Lung microvascular endothelial cell (primary cell): Measurements from ENCODE around the gene CLASP1. TPM values are rescaled to one million over a fixed set of nuclear protein-coding genes. Genes with fewer than 3 reads are reported as not detected.
A peak's percentile ranks its signal among the peaks of the same experiment; 100 is the strongest.
"Not testable (repeated sequence)": the region's sequence is repeated elsewhere in the genome, so short reads cannot be mapped to it uniquely, and the experiment has no call there.

ENCODE experiments used
- DNase-seq, 2 donors: peaks; one replicate each; pipeline versions ENCODE4 v3.0.0 to v3.0.0-alpha.2; 2010; ENCODE audit warnings: low read depth in 2 of 2
- total RNA-seq: library from RNA; depleted of rRNA; stranded (reverse); fragments of >200 nt; gene quantifications from 2 replicates; pipeline ENCODE4 v1.2.1, GENCODE V29; 2014

The CLASP1 gene
- total RNA-seq, 1 donor from 2014 or later = 31.9 TPM

DNA sequence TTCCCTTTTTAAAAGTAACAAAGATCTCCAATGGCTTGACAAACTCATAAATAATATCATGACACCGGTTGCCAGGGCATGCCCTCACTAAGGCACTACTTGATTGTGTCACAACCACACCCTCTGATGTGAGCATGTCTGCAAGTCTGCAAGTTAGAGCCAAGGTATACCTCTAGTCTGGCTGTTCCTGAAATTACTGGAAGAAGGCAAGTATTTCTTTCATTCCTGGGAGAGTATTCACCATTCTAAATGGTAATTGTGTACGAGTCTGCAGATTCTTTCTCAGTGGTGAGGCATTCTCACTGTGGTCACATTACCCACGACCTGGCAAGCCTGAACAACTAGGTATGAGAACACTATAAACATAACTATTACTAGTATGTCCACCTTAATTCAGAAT is 144.3 kb downstream of the CLASP1 start:
- DNase-seq = no peak

DNA sequence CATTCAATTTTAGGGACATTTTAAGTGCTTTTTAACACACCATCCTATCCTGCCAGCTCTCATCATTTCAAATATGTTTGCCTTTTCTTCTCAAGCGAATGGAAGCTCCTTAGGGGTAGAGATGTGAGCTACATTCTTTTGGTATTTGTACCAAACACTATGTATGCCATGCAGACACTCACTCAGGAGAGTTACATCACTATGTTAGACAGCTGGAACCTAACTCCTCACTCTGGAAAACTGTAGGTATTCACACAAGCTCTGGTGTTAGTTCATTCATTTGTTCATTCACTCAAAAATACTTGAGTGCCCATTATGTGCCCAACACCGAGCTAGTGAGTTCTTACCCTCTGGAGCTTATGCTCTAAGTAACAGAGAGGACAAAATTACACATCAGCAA is 144.9 kb downstream of the CLASP1 start:
- DNase-seq = no peak

DNA sequence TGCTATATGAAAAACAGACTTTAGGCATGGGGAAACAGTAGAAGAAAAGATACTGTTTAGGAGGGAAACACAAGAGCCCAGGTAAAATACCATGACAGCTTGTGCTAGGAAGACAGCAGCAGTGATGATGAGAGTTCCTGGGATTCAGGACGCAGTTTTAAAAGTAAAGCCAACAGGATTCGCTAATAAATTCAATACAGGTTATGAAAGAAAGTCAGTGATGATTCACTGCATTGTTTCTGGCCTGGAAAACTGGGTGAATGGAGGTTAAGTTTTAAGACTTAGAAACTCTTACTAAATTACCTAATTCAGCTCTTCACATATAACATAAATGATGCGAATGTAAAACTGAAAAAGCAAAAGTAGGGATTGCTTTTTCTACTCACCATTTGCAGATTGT is 146.5 kb downstream of the CLASP1 start:
- peak in 1 of 2 donors; percentile 21 for DNase-seq

DNA sequence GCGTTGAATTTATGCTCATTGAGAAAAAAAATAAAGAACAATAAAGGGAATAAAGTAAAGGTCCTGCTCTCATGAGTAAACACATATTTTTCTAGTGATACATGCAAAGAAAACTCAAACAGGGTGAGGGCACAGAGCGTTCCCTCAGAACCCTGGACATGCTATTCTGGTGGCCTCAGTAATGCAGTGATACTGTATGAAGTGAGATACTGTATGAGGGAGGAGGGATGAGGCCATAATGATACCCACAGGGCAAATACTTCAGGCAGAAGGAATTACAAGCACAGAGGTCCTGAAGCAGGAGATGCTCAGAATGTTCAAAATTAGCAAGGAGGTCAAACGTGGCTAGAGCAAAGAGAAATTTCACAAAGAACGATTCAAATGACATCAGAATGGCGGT is 147.0 kb downstream of the CLASP1 start:
- DNase-seq = peak in 1 of 2 donors; percentile 7

DNA sequence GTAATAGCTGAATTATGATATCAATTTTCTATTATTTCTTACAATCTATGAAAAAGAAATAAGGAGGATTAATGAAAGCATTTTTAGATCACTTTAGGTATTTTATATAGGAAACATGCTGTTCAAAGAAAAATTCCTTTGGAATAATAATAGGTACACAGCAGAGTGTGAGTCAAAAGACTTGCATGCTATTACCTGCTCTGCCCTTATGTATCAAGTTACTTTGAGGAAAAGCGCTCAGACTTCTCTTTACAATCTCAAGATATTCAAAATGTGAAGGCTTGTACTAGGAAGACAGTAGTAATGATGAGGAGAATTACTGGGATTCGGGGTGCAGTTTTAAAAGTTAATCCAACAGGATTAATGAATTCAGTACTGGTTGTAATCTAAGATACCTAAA is 147.7 kb downstream of the CLASP1 start:
- DNase-seq = no peak

DNA sequence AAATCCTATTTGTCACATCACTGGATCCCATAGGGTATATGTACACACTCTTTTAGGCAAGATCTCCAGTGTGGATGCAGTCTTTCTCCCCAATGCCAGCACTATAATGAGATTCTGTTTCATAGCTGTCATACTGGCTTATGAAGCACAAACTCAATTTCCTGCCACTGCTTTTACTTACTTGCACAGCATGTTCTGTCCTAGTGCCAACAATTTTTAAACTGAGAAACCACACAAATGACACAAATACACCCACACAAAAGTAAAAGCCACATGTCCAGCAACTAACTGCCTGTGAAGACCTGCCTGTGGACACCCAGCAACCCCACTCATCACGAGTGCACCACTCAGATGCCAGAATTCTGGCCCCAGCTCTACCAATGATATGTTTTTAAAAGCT is 148.2 kb downstream of the CLASP1 start:
- DNase-seq = peak in 1 of 2 donors; percentile 29

DNA sequence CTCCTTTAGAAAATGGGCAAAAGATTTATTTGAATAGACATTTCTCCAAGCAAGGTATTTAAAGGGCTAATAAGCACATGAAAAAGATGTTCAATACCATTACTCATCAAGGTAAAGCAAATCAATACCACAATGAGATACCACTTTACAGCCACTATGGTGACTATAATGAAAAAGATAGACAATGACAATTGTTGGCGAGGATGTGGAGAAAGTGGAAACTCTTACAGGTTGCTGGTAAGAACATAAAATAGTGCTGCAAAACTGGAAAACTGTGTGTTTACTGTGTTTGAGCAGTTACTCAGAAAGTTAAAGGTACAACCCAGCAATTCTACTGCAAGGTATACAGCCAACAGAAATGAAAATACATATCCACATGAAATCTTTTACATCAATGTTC is 150.5 kb downstream of the CLASP1 start:
- no peak for DNase-seq

DNA sequence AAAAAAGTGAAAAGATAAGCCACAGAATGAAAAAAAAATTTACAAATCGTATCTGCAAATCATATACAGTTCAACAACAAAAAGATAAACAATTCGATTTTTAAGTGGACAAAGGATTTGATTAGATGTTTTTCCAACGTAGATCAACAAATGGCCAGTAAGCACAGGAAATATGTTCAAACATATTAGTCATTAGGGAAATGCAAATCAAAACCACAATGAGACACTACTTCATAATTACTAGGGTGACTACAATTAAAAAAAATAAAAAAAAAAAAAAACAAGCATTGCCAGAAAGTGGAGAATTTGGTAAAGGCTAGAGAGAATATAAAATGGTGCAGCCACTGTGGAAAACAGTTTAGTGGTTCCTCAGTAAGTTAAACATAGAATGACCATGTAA is 156.9 kb downstream of the CLASP1 start:
- DNase-seq = no peak

DNA sequence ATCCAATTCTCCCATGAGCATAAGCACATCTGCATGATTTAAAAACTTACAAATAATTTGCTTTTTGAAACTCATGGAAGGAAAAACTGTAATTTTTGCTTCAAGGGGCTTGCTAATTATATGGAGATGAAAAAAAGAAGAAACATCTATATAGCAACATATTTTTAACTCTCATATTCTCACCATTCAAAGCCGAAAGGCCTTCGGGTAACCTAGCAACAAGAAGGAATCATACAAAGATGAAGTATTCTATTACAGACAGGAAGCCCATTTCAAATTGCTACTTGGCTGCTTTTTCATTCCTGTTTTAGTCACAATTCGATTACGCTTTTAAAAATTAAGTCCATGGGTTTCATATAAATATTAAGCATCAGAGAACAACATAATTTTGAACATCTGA is 157.7 kb downstream of the CLASP1 start:
- DNase-seq = no peak

DNA sequence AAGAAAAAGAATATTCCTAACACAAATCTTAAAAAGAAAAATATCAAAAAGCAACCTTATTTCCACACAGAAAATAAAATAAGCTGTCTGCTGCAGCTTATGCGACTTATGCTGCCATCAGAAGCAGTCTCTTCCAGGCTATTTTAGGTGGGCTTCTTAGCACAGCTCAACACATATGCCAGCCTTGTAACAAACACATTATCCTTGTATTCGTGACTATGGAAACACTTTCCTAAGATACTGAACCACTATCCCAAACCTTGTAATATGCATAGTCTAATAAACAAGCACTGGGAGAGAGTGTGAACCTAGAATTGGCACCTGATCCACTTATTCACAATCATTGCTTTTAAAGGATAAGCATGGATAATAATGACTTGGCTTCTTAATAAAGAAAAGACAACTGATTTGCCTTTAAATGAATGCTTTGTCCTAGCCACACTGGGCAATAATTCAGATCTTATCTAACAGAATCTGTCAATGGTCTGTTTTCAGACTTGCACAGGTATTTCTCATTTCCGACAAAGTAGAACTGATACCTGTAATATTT is 158.6 kb downstream of the CLASP1 start:
- no peak for DNase-seq

DNA sequence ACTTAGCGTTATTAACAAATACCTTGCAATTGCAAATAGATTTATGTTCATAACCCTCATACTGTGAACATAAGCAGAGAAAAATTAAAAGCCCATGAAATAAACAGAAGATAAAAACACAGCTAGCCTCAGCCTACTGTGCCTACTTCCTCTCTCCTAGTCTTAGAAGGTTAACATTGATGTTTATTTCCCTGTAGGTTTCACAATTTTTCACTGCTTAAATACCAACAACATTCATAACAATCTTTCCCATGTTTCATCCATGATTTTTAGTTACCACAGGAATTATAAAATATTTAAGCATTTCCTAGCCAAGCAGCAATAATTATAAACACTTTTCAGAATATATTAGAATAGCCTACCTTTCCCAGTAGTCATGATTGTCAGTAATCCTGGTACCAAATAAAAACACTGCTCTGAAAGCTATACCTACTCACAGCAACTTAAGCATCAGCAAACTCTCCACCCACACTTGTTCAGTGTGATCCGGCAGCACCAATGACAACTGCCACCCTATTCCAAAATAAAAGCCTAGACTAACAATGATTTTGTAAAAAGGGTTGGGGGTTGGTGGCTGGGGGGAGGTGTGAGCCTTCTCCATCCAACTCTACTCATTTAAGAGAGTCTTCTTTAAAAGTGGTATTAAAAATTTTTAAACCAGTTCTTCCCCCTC is 159.2 kb downstream of the CLASP1 start:
- DNase-seq = no peak

DNA sequence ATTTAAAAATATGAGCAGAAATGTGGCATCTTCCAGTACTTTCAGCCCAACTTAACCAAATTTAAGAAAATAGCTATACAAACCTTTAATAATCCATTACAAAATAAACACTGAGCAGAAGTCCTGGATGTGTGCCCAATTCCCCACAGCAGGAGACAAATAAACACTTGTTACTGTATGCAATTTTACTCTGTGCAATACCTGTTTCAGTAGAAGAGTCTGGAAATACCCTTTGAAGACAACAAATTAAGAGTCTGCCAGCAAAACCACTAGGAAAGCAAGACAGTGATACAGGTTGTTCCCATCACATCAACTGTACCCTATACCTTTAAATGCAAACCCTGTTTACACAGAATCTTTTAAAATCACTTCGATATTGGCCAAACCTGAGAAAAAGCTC is 160.0 kb downstream of the CLASP1 start:
- peak; percentile 21 to 43 for DNase-seq

DNA sequence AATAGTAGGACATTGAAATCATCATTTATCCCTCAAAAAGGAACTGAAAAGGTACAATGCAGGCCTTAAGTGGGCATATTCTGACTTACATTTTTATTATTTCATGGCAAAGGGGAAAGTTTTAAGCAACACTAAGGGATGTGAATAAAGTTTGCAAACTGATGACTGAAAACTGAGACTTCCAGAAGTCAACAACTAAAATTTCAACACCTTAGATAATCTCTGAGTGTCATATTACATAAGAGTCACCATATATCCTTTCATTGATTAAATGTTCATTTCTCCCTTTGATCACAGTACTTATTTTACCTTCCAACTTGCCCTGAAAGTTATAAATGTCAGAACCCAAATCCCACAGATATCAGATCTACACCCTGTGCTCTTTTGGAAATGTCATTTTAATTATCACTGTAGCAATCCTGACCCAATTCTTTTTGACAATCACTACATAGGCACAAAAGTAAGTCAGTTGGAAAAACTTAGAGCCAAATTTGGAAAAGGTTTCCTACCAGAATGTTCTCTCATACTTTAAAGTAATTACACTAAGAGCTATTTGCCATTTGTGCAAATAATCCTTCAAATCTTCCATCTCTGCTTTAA is 163.0 kb downstream of the CLASP1 start:
- DNase-seq = no peak

DNA sequence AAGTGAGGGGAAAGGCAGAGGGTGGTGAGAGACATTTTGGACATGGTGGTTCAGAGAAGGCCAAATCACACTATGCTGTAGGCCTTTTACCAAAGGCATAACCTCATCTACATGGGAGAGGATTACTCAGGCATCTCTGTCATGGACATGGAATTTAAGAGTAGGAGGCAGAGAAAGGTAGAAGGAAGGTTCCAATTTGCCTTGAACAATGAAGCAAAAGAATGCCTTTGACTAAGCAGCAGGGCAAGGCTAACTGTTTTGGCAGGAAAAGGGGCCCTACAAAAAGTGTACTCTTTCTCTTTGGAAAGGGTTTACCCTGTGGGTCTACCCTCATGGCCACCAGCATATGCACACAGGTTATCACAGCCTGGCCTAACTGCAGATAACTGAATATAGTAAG is 164.2 kb downstream of the CLASP1 start:
- no peak for DNase-seq

DNA sequence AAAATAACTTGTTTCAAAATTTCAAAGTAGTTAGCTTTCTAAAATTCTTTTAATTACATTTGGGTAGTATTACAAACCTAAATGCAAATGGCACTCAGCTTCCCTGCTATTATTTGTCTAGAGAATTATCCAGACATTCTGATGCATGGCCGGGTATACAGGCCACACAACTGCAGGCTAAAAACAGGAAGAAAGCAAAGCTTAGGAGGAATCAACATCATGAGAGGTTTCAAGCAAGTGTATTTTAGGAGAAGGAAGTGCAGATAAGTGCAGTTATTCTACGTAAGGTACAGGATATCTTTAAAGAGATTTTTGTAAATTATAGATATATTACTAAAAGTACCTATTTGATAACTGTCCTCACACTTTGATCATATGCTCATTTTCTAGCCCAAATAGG is 165.4 kb downstream of the CLASP1 start:
- DNase-seq = no peak

DNA sequence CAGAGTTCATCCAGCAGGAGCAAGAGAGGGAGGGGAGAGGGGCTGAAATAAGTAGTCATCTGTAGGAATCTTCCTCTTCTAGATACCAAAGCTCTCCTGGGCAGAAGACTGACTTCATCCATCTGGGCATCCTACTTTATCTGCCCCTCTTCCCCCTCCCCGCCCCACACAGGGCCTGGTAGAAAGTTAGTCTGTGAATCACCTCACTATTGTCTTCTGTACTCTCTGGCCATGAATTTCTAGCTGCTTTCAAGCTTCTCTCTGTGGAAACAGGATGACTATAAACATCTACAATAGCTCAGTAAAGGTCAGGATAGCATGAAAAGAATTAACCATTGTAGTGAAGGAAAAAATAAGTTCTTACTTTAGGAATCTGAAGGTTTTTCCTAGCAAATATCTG is 166.2 kb downstream of the CLASP1 start:
- peak in 1 of 2 donors; percentile 10 for DNase-seq

DNA sequence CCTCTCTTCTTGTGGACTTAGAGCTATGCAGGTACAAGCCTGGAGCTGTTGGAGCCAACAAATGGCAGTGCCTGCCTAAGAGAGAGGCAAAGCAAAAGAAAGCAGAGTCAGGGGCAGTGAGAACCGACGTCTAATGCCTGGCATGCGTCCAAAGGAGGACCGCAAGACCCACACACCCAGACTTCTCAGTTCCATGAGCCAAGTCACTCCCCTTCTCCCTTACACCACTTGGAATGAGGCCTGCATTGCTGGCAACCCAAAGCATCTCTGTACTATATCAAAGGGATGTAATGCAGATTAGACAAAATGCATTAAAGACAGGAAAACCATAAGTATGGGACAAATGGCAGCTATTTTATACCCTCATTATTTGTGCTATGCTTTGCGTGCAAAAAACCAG is 168.4 kb downstream of the CLASP1 start:
- peak in 1 of 2 donors; percentile 63 for DNase-seq

DNA sequence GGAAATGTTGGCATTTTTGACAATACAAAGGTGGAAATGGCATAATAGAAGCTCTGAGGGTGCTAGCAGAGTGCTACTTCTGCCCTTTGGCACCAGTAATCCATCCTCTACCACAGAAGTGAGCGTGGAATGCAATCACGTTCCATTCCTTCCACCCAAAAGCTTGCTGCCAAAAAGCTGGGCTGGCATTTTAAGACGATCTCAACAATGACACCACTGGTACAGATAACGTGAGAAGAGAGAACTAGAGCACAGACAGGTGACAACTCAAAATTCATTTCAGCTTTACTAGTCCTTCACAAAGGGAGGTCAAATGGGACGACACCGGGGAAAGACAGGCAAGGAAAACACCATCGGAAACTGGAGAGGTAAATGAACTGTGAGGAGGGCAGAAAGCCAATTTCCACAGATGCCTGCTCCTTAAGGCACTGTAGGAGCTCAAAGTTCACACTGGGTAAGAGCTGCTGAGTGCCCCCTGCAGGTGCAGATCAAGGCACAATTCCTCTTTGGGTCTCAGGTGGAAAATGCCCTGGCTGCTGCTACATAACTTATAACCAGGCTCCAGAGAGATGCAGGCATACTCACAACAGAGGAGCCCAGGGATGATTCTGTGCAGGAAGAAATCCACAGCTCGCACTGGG is 169.3 kb downstream of the CLASP1 start:
- peak in 1 of 2 donors; percentile 5 for DNase-seq

DNA sequence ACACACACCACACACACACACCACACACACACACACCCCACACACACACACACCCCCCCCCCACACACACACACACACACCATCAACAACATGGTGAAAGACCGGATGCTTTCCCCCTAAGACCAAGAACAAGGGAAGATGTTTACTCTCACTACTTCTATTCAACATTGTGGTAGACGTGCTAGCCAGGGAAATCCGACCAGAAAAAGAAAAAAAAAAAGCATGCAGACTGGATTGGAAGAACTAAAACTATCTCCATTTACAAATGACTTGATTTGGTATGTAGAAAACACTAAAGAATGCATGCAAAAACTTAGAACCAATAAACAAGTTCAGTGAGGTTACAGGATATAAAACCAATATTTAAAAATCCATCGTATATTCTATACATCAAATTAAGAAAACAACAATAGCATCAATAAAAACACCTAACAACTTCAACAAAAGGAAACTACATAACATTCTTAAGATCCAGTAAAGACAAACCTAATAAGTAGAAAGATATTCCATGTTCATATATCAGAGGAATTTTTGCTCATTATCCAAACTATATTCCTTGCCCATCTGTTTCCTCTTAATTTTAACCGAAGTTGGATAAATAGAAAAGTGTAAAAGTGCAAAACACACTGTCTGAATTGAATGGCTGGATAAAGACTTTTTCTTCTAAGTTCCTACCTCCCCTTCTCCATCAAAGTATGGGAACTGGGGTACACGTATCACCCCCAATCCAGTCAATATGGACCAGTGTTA is 170.1 kb downstream of the CLASP1 start:
- no peak for DNase-seq

DNA sequence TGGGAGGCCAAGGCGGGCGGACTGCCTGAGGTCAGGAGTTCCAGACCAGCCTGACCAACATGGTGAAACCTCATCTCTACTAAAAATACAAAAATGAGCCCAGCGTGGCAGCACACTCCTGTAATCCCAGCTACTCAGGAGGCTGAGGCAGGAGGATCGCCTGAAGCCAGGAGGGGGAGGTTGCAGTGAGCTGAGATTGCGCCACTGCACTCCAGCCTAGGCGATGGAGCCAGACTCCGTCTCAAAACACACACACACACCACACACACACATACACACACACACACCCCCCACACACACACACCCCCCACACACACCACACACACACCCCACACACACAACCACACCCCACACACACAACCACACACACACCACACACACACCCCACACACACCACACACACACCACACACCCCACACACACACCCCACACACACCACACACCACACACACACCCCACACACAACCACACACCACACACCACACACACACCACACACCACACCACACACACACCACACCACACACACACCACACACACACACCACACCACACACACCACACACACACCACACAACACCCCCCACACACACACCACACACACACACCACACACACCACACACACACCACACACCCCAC is 170.8 kb downstream of the CLASP1 start:
- not testable (repeated sequence) for DNase-seq

DNA sequence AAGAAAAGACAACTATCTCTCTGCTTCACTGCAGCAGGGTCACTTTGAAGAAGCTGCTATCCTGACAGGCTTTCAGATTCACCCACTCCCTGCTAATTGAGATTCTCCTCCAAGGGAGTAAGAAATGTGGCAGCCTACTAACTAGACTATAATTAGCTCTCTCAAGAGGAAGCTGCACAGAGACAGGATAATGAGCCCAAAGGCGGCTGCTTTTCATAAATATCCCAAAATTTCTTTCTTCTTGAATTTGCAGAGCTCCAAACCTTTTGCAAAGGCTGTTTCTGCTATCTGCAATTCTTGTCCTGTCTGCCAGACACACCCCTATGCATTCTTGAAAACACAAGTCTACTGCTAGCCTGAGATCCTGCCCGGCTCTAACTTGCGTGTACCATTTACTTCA is 172.6 kb downstream of the CLASP1 start:
- no peak for DNase-seq
